ENCODE data around the gene MAF.

Gene MAF

GRCh38 chr16:79559532-79559931 is 41.0 kb downstream of the MAF start:
- DNase-seq (ENCODE audit: low spot score): no peak
- TF ChIP-seq CTCF (IDR thresholded peaks at IDR 0.05): no peak
- Histone ChIP-seq H3K27ac (no peak overlapping the region), H3K4me3 (no peak overlapping the region)

- no peak for DNase-seq (ENCODE audit: low spot score)
- no peak overlapping the region for H3K27ac ChIP-seq
- TF ChIP-seq CTCF (IDR thresholded peaks at IDR 0.05): no peak
- H3K4me3 ChIP-seq: no peak overlapping the region
Measured at GRCh38 chr16:79557421-79557820, 43.1 kb downstream of the MAF start.

- no peak for DNase-seq (ENCODE audit: low spot score)
- H3K4me3 ChIP-seq: no peak overlapping the region
- no peak for TF ChIP-seq CTCF (IDR thresholded peaks at IDR 0.05)
- no peak overlapping the region for H3K27ac ChIP-seq
Measured at GRCh38 chr16:79554912-79555311, 45.6 kb downstream of the MAF start.

GRCh38 chr16:79550373-79550772 is 50.2 kb downstream of the MAF start:
- no peak for DNase-seq (ENCODE audit: low spot score)
- no peak overlapping the region for H3K27ac ChIP-seq
- no peak overlapping the region for H3K4me3 ChIP-seq
- TF ChIP-seq CTCF (IDR thresholded peaks at IDR 0.05): no peak

- TF ChIP-seq CTCF (IDR thresholded peaks at IDR 0.05): no peak
- no peak for DNase-seq (ENCODE audit: low spot score)
- Histone ChIP-seq H3K4me3 (no peak overlapping the region), H3K27ac (no peak overlapping the region)
Measured at GRCh38 chr16:79547085-79547484, 53.5 kb downstream of the MAF start.

All from coronary artery (tissue), 2 donors.